22Rv1 (cell line): ENCODE measurements around the gene CIDEB.

Experiments
- H3K27ac ChIP-seq: fragments of 450-650 bp; 2 replicates; pipeline ENCODE4 v1.5.1; 2017
- ZFX ChIP-seq: fragments of 450-650 bp; IDR thresholded peaks from 2 replicates; pipeline ENCODE4 v1.6.1; 2017; ENCODE audit warnings: antibody characterized with exemption, borderline replicate concordance
- TF ChIP-seq, protein P1 (sequence below): fragments of 450-650 bp; IDR thresholded peaks from 2 replicates; pipeline ENCODE4 v1.5.1; 2017; ENCODE audit warnings: mild to moderate bottlenecking

The CIDEB gene

DNA sequence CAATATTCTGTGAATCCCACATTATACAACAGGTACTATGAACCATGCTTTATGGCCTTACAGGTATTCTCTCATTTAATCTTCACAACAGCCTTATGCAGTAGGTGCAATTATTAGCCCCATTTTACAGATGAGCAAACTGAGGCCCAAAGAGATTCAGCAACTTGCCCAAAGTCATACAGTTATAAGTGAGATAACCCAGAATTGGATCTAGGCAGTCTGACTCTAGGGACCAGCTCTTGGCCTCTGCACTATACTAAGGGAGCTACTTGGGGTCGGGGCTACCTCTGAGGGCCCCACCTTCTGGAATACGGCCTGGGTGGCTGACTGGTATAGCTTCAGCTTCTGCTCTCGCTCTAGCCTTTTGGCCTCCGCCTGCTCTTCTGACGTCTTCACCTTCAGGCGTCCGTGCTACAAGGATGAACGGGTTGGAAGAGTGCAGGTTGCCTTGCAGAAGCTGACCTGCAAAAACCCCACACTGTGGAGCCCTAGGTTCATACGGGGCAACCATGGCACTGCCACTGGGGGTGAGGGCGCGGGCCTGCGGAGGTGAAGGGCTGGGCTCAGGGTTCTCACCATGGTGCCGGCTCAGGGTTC, 37.1 kb downstream of the CIDEB start:
- H3K27ac ChIP-seq: peak overlapping the region; percentile 91
- TF ChIP-seq, protein P1, sequence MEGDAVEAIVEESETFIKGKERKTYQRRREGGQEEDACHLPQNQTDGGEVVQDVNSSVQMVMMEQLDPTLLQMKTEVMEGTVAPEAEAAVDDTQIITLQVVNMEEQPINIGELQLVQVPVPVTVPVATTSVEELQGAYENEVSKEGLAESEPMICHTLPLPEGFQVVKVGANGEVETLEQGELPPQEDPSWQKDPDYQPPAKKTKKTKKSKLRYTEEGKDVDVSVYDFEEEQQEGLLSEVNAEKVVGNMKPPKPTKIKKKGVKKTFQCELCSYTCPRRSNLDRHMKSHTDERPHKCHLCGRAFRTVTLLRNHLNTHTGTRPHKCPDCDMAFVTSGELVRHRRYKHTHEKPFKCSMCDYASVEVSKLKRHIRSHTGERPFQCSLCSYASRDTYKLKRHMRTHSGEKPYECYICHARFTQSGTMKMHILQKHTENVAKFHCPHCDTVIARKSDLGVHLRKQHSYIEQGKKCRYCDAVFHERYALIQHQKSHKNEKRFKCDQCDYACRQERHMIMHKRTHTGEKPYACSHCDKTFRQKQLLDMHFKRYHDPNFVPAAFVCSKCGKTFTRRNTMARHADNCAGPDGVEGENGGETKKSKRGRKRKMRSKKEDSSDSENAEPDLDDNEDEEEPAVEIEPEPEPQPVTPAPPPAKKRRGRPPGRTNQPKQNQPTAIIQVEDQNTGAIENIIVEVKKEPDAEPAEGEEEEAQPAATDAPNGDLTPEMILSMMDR: no peak
- TF ChIP-seq ZFX: no peak

- H3K27ac ChIP-seq: no peak overlapping the region
- no peak for TF ChIP-seq ZFX
- TF ChIP-seq, protein P1: no peak
These were observed 37.8 kb downstream of the CIDEB start for GRCh38 chr14:24269910-24270536.

GRCh38 chr14:24269368-24269767, 38.4 kb downstream of the CIDEB start:
- TF ChIP-seq, protein P1: no peak
- no peak for TF ChIP-seq ZFX
- no peak overlapping the region for H3K27ac ChIP-seq

GRCh38 chr14:24268225-24268624, 39.6 kb downstream of the CIDEB start:
- TF ChIP-seq ZFX: no peak
- TF ChIP-seq, protein P1: no peak
- H3K27ac ChIP-seq: no peak overlapping the region

- TF ChIP-seq ZFX: no peak
- TF ChIP-seq, protein P1: no peak
- no peak overlapping the region for H3K27ac ChIP-seq
These were observed 40.3 kb downstream of the CIDEB start for GRCh38 chr14:24267516-24267915.

GRCh38 chr14:24266344-24267244, 41.2 kb downstream of the CIDEB start:
- no peak overlapping the region for H3K27ac ChIP-seq
- no peak for TF ChIP-seq ZFX
- TF ChIP-seq, protein P1: no peak

DNA sequence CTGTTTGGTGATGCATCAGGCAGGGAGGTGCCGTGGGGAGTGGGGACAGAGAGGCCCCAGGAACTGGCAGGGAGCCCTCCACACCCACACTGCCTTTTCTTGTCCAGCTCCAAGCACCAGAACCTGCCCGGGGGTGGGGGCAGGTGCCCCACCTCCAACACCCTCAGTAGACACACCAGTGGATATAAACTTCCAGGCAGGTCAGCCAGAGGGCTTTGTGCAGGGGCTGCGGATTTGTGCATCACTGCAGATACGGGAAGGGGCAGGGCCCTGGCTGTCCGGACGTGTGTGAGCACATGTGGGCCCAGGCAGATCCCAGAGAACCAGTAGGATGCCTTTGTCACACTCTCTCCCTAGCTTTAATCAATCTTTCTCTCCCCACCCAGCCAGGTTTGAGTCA, 43.5 kb downstream of the CIDEB start:
- H3K27ac ChIP-seq: no peak overlapping the region
- TF ChIP-seq, protein P1: no peak
- TF ChIP-seq ZFX: no peak
